Gastroesophageal sphincter (tissue), 3 donors: Measurements from ENCODE around the gene C14orf93.

Source experiments
- EP300 ChIP-seq: sonication (generic); formaldehyde crosslinking; IDR thresholded peaks from one replicate; pipeline ENCODE4 v1.6.1; 2017; ENCODE audit warnings: antibody characterized with exemption, mild to moderate bottlenecking
- POLR2A ChIP-seq, 2 donors: fragments of 450-650 bp; IDR thresholded peaks; one replicate each; pipeline ENCODE4 v1.6.1; 2017; ENCODE audit warnings: antibody characterized with exemption in 2 of 2, mild to moderate bottlenecking in 2 of 2, moderate library complexity in 1 of 2
- TF ChIP-seq, protein P1 (sequence below), 4 experiments: fragments of 200-600 bp in 2 of 4; fragments of 450-650 bp in 2 of 4; sonication (generic) in 1 of 4; IDR thresholded peaks; one replicate each; pipeline ENCODE4 v1.5.1; 2017 to 2019; ENCODE audit warnings: antibody characterized with exemption in 4 of 4, mild to moderate bottlenecking in 2 of 4, moderate library complexity in 2 of 4

DNA sequence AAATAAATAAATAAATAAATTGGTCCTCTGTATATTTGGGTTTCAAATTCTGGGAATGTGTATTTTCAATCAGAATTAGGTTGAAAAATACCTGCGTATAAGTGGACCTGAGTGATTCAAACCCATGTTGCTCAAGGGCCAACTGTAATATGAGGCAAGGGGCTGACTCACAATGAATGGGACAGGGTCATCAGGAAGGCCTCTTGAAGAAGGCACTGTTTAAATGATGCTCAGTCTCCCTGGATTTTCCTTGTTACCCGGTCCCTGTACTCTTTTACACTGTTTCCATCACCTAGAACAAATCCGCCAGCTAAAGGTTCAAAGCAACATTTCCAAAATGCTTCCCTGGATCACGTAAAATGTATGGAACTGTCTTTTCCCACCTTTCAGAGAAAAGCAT lies 21.0 kb upstream of the C14orf93 start:
- no peak for TF ChIP-seq EP300
- TF ChIP-seq POLR2A (IDR thresholded peaks at IDR 0.05), result no peak
- TF ChIP-seq, protein P1, sequence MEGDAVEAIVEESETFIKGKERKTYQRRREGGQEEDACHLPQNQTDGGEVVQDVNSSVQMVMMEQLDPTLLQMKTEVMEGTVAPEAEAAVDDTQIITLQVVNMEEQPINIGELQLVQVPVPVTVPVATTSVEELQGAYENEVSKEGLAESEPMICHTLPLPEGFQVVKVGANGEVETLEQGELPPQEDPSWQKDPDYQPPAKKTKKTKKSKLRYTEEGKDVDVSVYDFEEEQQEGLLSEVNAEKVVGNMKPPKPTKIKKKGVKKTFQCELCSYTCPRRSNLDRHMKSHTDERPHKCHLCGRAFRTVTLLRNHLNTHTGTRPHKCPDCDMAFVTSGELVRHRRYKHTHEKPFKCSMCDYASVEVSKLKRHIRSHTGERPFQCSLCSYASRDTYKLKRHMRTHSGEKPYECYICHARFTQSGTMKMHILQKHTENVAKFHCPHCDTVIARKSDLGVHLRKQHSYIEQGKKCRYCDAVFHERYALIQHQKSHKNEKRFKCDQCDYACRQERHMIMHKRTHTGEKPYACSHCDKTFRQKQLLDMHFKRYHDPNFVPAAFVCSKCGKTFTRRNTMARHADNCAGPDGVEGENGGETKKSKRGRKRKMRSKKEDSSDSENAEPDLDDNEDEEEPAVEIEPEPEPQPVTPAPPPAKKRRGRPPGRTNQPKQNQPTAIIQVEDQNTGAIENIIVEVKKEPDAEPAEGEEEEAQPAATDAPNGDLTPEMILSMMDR (IDR thresholded peaks at IDR 0.05), result no peak
